HG03039 (cell line): ENCODE results near the gene VIPR2.

Experiments
- ATAC-seq: cut with Tn5 transposase; IDR thresholded peaks from one replicate; pipeline ENCODE4 v1.9.1; 2021; ENCODE audit warnings: mild to moderate bottlenecking, moderate library complexity; ENCODE audit not compliant: unreplicated experiment

Gene VIPR2

GRCh38 chr7:159121476-159121875, 23.2 kb downstream of the VIPR2 start:
- ATAC-seq: no peak

- no peak for ATAC-seq
Observed at GRCh38 chr7:159121068-159121467, 23.6 kb downstream of the VIPR2 start.

- no peak for ATAC-seq
Observed at GRCh38 chr7:159120540-159120919, 24.1 kb downstream of the VIPR2 start.

- no peak for ATAC-seq
Observed at GRCh38 chr7:159119851-159120539, 24.7 kb downstream of the VIPR2 start.

- no peak for ATAC-seq
Observed at GRCh38 chr7:159119026-159119741, 25.5 kb downstream of the VIPR2 start.

- ATAC-seq: no peak
Observed at GRCh38 chr7:159118623-159119022, 26.0 kb downstream of the VIPR2 start.

- ATAC-seq: no peak
Observed at GRCh38 chr7:159118197-159118595, 26.5 kb downstream of the VIPR2 start.

GRCh38 chr7:159117366-159118196, 27.1 kb downstream of the VIPR2 start:
- no peak for ATAC-seq

GRCh38 chr7:159116581-159117339, 27.9 kb downstream of the VIPR2 start:
- ATAC-seq: no peak

- ATAC-seq: no peak
Observed at GRCh38 chr7:159115601-159116501, 28.8 kb downstream of the VIPR2 start.

GRCh38 chr7:159114981-159115380, 29.7 kb downstream of the VIPR2 start:
- no peak for ATAC-seq

- no peak for ATAC-seq
Observed at GRCh38 chr7:159114096-159114495, 30.6 kb downstream of the VIPR2 start.

- ATAC-seq: no peak
Observed at GRCh38 chr7:159113056-159113455, 31.6 kb downstream of the VIPR2 start.

- ATAC-seq: no peak
Observed at GRCh38 chr7:159112136-159113011, 32.3 kb downstream of the VIPR2 start.

GRCh38 chr7:159109653-159110035, 35.0 kb downstream of the VIPR2 start:
- ATAC-seq: no peak

GRCh38 chr7:159108941-159109652, 35.6 kb downstream of the VIPR2 start:
- ATAC-seq: no peak

- no peak for ATAC-seq
Observed at GRCh38 chr7:159108491-159108890, 36.2 kb downstream of the VIPR2 start.

GRCh38 chr7:159107161-159107892, 37.3 kb downstream of the VIPR2 start:
- no peak for ATAC-seq
